Prostate gland (tissue), 2 donors: ENCODE data around the gene NTM. TPM values are rescaled to one million over a fixed set of nuclear protein-coding genes. Genes with fewer than 3 reads are reported as not detected.

ENCODE experiments used
- DNase-seq: peaks from one replicate; pipeline ENCODE4 v3.0.0-alpha.2; 2019; ENCODE audit warnings: low spot score
- H3K27ac ChIP-seq, 2 donors: fragments of 200-600 bp; sonication (generic); 2 replicates each; pipeline ENCODE4 v1.5.1; 2017 to 2019
- H3K27me3 ChIP-seq: fragments of 200-600 bp; sonication (generic); replicated peaks from 2 replicates; pipeline ENCODE4 v1.5.1; 2019; ENCODE audit not compliant: insufficient read depth
- H3K36me3 ChIP-seq, 2 donors: fragments of 200-600 bp; sonication (generic); 1 replicate in 1 of 2; 2 replicates in 1 of 2; pipeline versions ENCODE4 v1.5.1 to v1.8.1; 2017 to 2019
- H3K4me1 ChIP-seq: fragments of 200-600 bp; sonication (generic); replicated peaks from 2 replicates; pipeline ENCODE4 v1.5.1; 2019
- H3K4me3 ChIP-seq, 2 donors: fragments of 200-600 bp; sonication (generic); 2 replicates each; pipeline ENCODE4 v1.5.1; 2017 to 2019
- H3K9me3 ChIP-seq: fragments of 200-600 bp; sonication (generic); 2 replicates; pipeline ENCODE4 v1.5.1; 2017
- POLR2A ChIP-seq: fragments of 450-650 bp; IDR thresholded peaks from one replicate; pipeline ENCODE4 v1.6.1; 2016; ENCODE audit warnings: antibody characterized with exemption, mild to moderate bottlenecking
- POLR2AphosphoS5 ChIP-seq: sonication (generic); formaldehyde crosslinking; IDR thresholded peaks from one replicate; pipeline ENCODE4 v1.6.1; 2017; ENCODE audit warnings: antibody characterized with exemption
- WGBS: methylation state at CpG from one replicate; pipeline ENCODE4 v1.1.5; 2018; 5-methylcytosine and 5-hydroxymethylcytosine counted together
- intact Hi-C: fragments of 100-400 bp; cut with DNase I; formaldehyde crosslinking; loops from one replicate; pipeline ENCODE4 v1.14.2; 2022
- total RNA-seq, 2 donors: library from RNA; depleted of rRNA; stranded (reverse); fragments of >200 nt; gene quantifications; one replicate each; pipeline ENCODE4 v1.1.0, GENCODE V29; 2016
- TF ChIP-seq, protein P1 (sequence below), 4 experiments: fragments of 200-600 bp in 2 of 4; fragments of 450-650 bp in 2 of 4; sonication (generic) in 2 of 4; IDR thresholded peaks; 1 replicate in 3 of 4; 2 replicates in 1 of 4; pipeline ENCODE4 v1.5.1; 2016 to 2019; ENCODE audit warnings: antibody characterized with exemption in 4 of 4, mild to moderate bottlenecking in 2 of 4, moderate library complexity in 2 of 4

The NTM gene
- total RNA-seq, 2 donors from 2014 or later = 7.4 TPM; not detected in 1

DNA sequence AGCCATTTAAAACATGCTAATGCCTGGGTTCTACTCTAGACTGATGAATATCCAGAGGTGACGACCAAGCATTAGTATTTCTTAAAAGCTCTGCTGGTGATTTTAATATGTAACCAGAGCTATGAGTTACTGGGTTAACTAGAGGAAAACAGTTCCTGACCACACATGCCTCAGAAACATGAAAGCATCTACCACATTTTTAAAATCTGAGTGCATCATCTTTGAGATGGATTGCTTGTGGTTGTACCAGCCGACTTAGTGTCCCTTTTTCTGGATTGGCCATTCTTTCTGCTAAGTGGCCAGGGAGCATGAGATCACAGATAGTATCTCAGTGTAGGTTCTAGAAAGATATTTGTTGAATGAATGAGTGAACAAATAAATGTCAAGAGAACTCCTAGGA lies 152.4 kb downstream of the NTM start:
- Histone ChIP-seq H3K27ac (no peak overlapping the region), H3K4me1 (no peaks in the 10 kb centered on the region), H3K36me3 (no peaks in the 10 kb centered on the region), H3K4me3 (no peak overlapping the region), H3K27me3 (no peaks in the 10 kb centered on the region), H3K9me3 (no peaks in the 10 kb centered on the region)
- TF ChIP-seq, protein P1, sequence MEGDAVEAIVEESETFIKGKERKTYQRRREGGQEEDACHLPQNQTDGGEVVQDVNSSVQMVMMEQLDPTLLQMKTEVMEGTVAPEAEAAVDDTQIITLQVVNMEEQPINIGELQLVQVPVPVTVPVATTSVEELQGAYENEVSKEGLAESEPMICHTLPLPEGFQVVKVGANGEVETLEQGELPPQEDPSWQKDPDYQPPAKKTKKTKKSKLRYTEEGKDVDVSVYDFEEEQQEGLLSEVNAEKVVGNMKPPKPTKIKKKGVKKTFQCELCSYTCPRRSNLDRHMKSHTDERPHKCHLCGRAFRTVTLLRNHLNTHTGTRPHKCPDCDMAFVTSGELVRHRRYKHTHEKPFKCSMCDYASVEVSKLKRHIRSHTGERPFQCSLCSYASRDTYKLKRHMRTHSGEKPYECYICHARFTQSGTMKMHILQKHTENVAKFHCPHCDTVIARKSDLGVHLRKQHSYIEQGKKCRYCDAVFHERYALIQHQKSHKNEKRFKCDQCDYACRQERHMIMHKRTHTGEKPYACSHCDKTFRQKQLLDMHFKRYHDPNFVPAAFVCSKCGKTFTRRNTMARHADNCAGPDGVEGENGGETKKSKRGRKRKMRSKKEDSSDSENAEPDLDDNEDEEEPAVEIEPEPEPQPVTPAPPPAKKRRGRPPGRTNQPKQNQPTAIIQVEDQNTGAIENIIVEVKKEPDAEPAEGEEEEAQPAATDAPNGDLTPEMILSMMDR (IDR thresholded peaks at IDR 0.05) = no peak
- TF ChIP-seq POLR2A = no peak
- TF ChIP-seq POLR2AphosphoS5 = no peak
- DNase-seq = no peak
- intact Hi-C loops = no loop called here
- 55% methylated on average over 2 of the region's 2 CpGs for WGBS

DNA sequence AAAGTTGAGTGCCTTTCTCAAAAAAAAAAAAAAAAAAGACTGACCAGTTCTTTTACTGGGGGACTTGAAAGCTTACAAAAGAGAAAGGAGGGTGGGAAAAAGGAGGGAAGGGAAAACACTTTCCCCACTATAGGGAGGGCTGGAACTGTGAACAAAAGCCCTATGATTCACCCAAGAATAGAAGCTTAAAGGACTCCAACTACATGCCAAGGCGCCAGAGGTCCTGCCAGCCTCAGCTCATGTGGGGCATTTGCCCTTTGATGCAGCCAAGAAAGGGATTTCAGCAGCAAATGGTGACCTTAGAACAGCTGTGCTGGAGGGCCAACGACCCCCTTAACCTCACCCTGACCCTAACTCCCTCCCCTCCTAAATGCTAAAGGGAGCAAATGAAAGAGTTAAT lies 160.0 kb downstream of the NTM start:
- Histone ChIP-seq H3K4me3 (no peak overlapping the region), H3K9me3 (no peaks in the 10 kb centered on the region), H3K36me3 (no peaks in the 10 kb centered on the region), H3K4me1 (no peaks in the 10 kb centered on the region), H3K27me3 (no peaks in the 10 kb centered on the region), H3K27ac (no peak overlapping the region)
- DNase-seq = no peak
- intact Hi-C loops = no loop called here
- TF ChIP-seq POLR2AphosphoS5 = no peak
- TF ChIP-seq, protein P1 (IDR thresholded peaks at IDR 0.05) = no peak
- no peak for TF ChIP-seq POLR2A
- WGBS = 36% methylated on average over 2 of the region's 2 CpGs

DNA sequence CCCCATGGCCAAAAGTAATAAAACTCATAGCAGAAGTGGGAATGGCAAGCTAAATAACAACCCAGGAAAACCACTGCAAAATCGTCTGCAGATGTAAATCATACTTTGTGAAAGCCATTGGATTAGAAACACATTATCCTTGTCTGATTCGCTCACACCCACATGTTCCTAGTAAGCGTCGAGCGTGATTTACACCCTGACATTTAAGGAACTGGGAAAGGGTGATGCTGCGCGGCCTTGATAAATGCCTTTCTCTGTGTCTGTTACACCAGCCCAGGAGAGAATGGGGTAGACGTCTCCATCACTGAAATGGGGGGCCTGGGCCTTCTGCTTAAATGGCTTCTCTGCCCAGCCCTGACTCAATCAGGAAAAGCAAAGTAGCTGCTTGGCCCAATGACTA lies 162.7 kb downstream of the NTM start:
- Histone ChIP-seq H3K4me1 (no peaks in the 10 kb centered on the region), H3K36me3 (no peaks in the 10 kb centered on the region), H3K9me3 (no peaks in the 10 kb centered on the region), H3K4me3 (no peak overlapping the region), H3K27ac (no peak overlapping the region), H3K27me3 (no peaks in the 10 kb centered on the region)
- no peak for TF ChIP-seq POLR2A
- TF ChIP-seq, protein P1 (IDR thresholded peaks at IDR 0.05) = no peak
- TF ChIP-seq POLR2AphosphoS5 = no peak
- 62% methylated on average over 8 of the region's 8 CpGs for WGBS
- DNase-seq = no peak
- intact Hi-C loops = no loop called here

DNA sequence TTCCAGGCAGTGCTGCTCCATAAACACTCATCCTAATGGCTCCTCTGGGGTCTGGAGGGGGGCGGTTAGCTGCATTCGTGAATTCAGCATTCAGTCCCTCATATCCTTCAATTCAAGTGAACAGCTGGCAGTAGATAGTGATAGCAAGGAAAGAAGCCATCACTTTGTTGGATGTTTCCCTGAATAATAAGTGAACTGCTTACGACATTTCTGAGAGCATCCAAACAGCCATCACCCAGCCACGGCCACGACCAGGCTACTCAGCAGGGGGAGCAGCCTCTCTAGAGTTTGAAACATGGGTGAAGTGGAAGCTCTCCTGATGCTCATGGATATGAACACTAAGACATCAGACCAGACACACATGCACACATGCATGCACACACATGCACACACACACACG lies 163.6 kb downstream of the NTM start:
- Histone ChIP-seq H3K36me3 (no peaks in the 10 kb centered on the region), H3K27me3 (no peaks in the 10 kb centered on the region), H3K9me3 (no peaks in the 10 kb centered on the region), H3K4me1 (no peaks in the 10 kb centered on the region), H3K27ac (no peak overlapping the region), H3K4me3 (no peak overlapping the region)
- intact Hi-C loops = no loop called here
- DNase-seq = no peak
- 70% methylated on average over 6 of the region's 6 CpGs for WGBS
- TF ChIP-seq POLR2AphosphoS5 (no peak), POLR2A (no peak)
- TF ChIP-seq, protein P1 (IDR thresholded peaks at IDR 0.05) = no peak

DNA sequence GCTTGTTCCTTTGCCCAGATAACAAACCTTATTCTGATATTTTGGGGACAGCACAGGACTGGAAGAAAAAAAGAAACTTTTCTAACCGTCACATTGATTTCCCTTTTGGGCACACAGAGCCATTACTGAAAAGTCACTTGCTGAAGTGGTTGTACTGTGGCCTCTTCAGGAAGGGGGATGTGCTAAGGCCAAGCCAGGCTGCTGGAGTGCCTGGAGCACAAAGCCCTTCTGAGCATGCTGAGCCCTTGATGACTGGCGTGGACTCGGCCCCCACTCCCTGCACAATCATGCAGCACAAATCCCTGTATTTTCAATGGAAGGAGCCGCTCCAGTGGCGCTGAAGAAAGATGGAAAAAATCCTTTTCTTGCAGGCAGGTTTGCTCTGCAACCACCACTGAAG lies 164.2 kb downstream of the NTM start:
- H3K4me1 ChIP-seq = no peaks in the 10 kb centered on the region
- 89% methylated on average over 5 of the region's 5 CpGs for WGBS
- H3K4me3 ChIP-seq = no peak overlapping the region
- no peak for DNase-seq
- TF ChIP-seq POLR2AphosphoS5 (no peak), POLR2A (no peak)
- TF ChIP-seq, protein P1 (IDR thresholded peaks at IDR 0.05) = no peak
- no peak overlapping the region for H3K27ac ChIP-seq
- no peaks in the 10 kb centered on the region for H3K9me3 ChIP-seq
- intact Hi-C loops = no loop called here
- H3K27me3 ChIP-seq = no peaks in the 10 kb centered on the region
- no peaks in the 10 kb centered on the region for H3K36me3 ChIP-seq
